Iris pigment epithelial cell (primary cell): ENCODE measurements around the gene KRTAP22-1.

Experiments
- DNase-seq: peaks from one replicate; pipeline ENCODE4 v3.0.0-alpha.2; 2011; ENCODE audit warnings: low read depth

KRTAP22-1 gene

DNA sequence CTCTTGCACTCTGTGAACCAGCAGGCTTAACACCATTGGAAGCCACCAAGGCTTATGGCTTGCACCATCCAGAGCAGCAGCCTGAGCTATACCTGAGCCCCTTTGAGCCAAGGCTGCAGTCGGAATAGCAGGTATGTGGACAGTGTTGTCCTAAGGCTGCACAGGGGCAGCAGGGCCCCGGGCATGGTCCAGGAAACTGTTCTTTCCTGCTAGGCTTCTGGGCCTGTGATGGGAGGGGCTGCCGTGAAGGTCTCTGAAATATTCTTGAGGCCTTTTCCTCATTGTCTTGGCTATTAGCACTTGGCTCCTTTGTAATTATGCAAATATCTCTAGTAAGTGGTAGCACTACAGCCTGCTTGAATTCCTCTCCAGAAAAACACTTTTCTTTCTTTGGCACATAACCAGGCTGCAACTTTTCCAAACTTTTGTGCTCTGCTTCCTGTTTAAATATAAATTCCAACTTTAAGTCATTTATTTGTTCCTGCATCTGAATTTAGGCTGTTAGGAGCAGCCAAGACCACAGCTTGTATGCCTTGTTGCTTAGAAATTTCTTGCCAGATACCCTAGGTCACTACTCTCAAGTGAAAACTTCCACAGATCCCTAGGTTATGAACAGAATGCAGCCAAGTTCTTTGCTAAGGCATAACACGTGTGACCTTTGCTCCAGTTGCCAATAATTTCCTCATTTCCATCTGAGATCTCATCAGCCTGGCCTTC is 24.7 kb downstream of the KRTAP22-1 start:
- DNase-seq, result no peak

DNA sequence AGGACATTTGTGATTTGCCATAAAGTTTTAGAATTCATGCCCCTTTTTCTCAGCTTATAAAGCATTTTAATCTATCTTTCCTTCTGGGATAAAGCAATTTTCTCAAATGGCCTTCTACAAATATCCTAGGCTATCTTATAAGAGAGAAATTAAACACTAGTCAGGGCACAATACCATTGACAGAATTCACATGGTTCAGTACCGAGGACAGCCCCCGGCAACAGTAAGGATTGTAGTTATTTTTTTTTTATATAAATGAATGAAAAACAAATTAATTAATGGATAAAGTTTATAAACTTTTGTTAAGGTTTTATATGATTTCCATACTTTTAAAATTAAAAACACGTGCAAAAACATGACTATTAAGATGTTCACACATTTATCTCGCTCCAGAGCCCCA is 27.2 kb downstream of the KRTAP22-1 start:
- DNase-seq, result no peak

DNA sequence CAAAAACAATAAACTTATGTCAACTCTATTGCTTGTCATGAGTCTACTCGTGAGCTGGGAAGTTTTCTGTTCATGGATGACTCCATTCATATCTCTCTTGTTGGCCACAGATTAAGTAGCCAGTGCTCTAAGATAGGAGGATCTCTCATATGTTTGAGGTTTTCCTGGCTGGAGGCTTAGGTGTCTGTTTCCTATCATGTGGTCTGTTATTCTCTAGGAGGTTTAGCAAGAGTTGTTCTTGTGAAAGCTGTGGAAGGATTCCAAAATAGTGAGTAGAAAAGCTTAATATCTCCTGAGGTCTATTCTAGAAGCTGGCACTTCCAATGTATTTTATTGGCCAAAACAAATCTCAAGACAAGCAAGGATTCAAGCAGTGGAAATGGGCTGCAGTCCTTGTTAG is 28.3 kb downstream of the KRTAP22-1 start:
- peak; percentile 4 for DNase-seq

DNA sequence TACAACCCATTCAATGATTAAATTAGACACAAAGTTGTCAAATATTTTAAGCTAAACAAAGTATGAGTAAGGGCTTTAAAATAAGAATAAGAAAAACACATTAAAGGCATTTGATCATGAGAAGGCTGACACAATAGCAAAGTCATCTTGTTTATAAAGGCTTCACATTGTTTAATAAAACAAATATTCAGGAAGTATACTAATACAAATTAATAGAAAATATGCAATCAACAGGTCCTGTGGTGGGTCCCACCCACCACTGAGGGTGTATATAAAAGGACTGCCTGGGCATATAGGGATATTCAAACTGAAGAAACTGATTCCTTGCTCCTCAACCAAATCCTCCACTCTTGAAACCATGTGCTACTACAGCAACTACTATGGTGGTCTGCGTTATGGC is 34.0 kb downstream of the KRTAP22-1 start, which contains the start of gene KRTAP20-2:
TSS of gene KRTAP20-2 (plus strand) at position 301 of the 400 bp plus-strand sequence. CDS start at position 359, 58 bp downstream.
- no peak for DNase-seq

DNA sequence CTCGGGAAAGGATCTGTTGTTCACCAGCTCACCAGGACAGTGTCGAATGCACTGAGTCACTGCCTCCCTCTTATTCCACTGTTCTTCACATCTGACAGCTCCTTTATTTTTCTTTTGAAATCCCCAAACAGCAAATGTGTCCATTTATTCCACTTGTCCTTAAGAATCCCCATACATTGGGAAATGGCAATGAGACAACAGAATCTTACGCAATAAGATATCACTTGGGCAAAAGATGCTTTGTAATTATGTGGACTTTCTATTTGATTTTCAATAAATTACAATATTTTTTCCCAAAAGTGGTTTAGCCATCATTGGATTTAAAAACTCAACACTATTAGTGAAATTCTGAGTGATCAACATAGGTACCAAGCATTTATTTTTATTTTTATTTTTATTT is 37.8 kb downstream of the KRTAP22-1 start:
- DNase-seq, result no peak

DNA sequence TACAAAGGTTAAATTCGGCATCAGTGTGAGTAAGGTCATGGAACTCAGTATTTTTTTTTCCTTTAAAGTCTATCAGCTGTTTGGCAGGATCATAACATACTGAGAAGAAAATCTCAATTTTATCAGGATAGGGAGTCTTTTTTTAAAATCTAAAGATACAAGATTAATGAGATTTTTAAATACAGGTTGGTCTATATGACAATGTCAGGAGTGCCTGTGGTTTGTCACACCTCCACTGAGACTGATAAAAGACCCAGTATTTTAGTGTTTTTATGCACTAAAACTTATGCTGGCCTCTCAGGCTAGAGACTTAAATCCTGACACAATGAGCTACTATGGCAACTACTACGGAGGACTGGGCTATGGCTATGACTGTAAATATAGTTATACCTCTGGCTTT is 41.7 kb downstream of the KRTAP22-1 start, which contains the start of gene KRTAP20-3:
TSS of gene KRTAP20-3 (plus strand) at position 301 of the 400 bp plus-strand sequence.
- no peak for DNase-seq

DNA sequence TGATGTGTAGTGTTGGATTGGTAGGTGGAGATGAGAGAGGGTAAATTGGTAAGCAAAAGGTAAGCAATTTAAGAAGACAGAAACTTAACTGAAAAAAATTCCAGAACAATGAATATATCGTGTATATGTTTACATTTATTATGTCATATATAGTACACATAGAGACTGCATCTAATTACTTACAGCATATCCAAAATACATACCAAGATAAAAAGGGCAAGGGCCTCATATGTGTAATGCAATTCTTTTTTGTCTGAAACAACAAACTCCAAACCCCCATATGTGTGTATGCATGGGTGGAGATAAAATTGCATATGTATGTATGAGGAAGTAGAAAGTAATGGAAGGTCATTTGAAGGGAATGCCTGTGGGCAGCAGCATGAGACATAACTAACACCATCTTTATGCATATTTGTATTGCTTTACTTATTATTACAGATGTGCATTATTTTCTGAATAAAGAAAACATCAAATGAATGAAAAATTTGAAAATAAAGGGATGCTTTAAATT is 46.1 kb downstream of the KRTAP22-1 start:
- DNase-seq, result no peak
